Ascending aorta (tissue), 2 donors: ENCODE measurements around the gene SRRT. TPM values are rescaled to one million over a fixed set of nuclear protein-coding genes. Genes with fewer than 3 reads are reported as not detected.

ENCODE experiments used
- DNase-seq, 2 donors: peaks; one replicate each; pipeline ENCODE4 v3.0.0-alpha.2; 2019; ENCODE audit warnings: low spot score in 2 of 2
- H3K27ac ChIP-seq, 2 donors: fragments of 200-600 bp; sonication (generic); one replicate each; pipeline ENCODE4 v1.5.1; 2016 to 2017; ENCODE audit warnings: mild to moderate bottlenecking in 1 of 2
- H3K27me3 ChIP-seq: fragments of 200-600 bp; sonication (generic); one replicate; pipeline ENCODE4 v1.5.1; 2017
- H3K36me3 ChIP-seq, 2 donors: fragments of 200-600 bp; sonication (generic); one replicate each; pipeline ENCODE4 v1.5.1; 2016
- H3K4me1 ChIP-seq, 2 donors: fragments of 200-600 bp; sonication (generic); one replicate each; pipeline ENCODE4 v1.5.1; 2016 to 2017; ENCODE audit warnings: mild to moderate bottlenecking in 1 of 2
- H3K4me3 ChIP-seq, 2 donors: fragments of 200-600 bp; sonication (generic); one replicate each; pipeline ENCODE4 v1.5.1; 2016 to 2017; ENCODE audit warnings: mild to moderate bottlenecking in 1 of 2
- H3K9me3 ChIP-seq, 2 donors: fragments of 200-600 bp; sonication (generic); one replicate each; pipeline ENCODE4 v1.5.1; 2016
- intact Hi-C: fragments of 100-400 bp; cut with DNase I; formaldehyde crosslinking; loops from one replicate; pipeline ENCODE4 v1.15.1; 2023
- total RNA-seq: library from RNA; depleted of rRNA; stranded (reverse); fragments of >200 nt; gene quantifications from one replicate; pipeline ENCODE4 v1.1.0, GENCODE V29; 2016
- TF ChIP-seq, protein P1 (sequence below), 3 experiments: fragments of 200-600 bp in 2 of 3; fragments of 450-650 bp in 1 of 3; sonication (generic) in 2 of 3; IDR thresholded peaks; one replicate each; pipeline ENCODE4 v1.5.1; 2016 to 2019; ENCODE audit warnings: antibody characterized with exemption in 3 of 3, mild to moderate bottlenecking in 1 of 3, moderate library complexity in 1 of 3

SRRT gene
- total RNA-seq, 1 donor from 2014 or later = 89.2 TPM

DNA sequence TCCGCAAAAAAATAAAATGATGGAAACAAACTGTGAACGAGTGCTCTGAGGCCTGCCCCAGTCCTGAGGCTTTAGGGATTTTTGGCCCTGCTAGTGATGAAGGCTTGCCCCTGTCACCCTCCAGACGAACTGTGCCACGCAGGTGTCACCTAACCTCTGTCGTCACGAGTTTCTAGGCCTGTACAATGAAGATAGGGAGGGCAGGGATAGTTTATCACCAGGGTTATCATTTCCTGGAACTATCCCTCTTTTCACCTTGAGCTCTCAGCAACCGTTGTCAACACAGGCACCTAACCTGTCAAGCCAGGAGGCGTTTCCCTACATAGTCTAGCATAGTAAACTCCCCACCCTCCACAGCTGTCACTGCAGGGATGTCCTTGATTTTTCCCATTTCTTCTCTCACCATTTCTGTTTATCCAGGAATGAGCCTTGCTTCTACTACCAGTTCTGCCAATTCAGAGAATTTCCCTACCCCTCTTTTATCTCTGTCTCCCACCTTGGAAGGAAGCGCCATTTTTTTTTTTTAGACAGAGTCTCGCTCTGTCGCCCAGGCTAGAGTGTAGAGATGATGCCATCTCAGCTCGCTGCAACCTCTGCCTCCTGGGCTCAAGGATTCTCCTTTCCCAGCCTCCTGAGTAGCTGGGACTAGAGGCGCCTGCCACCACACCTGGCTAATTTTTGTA lies 23.0 kb downstream of the SRRT start:
- intact Hi-C loops = loop anchor here (1.0 to 5.0 kb wide), 2 partner anchors 161 to 179 kb away; no protein-coding TSS in a partner anchor
- Histone ChIP-seq H3K27ac (no peak overlapping the region), H3K4me3 (no peak overlapping the region), H3K9me3 (no peaks in the 10 kb centered on the region), H3K27me3 (peaks cover 14% of the 10 kb centered on the region), H3K36me3 (no peaks in the 10 kb centered on the region), H3K4me1 (peaks cover 6 to 14% of the 10 kb centered on the region in 2 donors)
- DNase-seq = no peak
- TF ChIP-seq, protein P1, sequence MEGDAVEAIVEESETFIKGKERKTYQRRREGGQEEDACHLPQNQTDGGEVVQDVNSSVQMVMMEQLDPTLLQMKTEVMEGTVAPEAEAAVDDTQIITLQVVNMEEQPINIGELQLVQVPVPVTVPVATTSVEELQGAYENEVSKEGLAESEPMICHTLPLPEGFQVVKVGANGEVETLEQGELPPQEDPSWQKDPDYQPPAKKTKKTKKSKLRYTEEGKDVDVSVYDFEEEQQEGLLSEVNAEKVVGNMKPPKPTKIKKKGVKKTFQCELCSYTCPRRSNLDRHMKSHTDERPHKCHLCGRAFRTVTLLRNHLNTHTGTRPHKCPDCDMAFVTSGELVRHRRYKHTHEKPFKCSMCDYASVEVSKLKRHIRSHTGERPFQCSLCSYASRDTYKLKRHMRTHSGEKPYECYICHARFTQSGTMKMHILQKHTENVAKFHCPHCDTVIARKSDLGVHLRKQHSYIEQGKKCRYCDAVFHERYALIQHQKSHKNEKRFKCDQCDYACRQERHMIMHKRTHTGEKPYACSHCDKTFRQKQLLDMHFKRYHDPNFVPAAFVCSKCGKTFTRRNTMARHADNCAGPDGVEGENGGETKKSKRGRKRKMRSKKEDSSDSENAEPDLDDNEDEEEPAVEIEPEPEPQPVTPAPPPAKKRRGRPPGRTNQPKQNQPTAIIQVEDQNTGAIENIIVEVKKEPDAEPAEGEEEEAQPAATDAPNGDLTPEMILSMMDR (IDR thresholded peaks at IDR 0.05) = no peak

DNA sequence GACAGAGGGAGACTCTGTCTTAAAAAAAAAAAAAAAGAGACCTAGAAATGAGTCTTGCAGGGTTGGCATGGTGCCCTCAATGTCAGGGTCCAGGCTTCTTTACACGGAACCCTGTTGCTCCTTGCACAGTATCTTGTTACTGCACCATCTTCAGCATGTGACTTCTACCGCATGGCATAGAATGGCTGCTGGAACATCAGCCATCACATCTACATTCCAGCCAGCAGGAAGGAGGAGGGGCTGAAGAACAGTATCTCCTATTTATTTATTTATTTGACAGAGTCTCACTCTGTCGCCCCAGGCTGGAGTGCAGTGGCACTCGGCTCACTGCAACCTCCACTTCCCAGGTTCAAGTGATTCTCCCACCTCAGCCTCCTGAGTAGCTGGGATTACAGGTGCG lies 24.5 kb downstream of the SRRT start:
- Histone ChIP-seq H3K4me3 (no peak overlapping the region), H3K27ac (no peak overlapping the region), H3K4me1 (peaks cover 6 to 14% of the 10 kb centered on the region in 2 donors), H3K27me3 (peaks cover 14% of the 10 kb centered on the region), H3K9me3 (no peaks in the 10 kb centered on the region), H3K36me3 (no peaks in the 10 kb centered on the region)
- DNase-seq = no peak
- TF ChIP-seq, protein P1 (IDR thresholded peaks at IDR 0.05) = no peak
- intact Hi-C loops = loop anchor here (5.0 kb wide), 1 partner anchor 178 kb away; no protein-coding TSS in a partner anchor

DNA sequence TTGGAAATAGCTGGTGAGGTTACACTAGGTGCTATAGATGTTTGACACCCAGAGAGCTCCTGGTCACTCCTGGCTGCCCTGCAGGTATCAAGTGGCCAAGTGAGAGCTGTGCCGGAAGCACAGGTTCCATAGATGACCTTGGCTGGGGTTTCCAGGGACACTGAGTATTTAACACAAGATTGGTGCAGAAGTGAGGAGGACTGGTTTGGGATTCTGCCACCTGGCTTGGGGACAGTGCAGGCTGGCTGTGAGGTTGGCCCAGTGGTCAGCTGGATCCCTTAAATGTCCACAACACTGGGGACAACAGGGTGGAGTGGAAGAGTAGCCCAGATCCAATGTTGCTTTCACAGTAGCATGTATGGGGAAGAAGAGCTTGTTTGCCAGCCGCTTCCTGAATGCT lies 26.1 kb downstream of the SRRT start:
- TF ChIP-seq, protein P1 (IDR thresholded peaks at IDR 0.05) = no peak
- no peak overlapping the region for H3K27ac ChIP-seq
- H3K27me3 ChIP-seq = peaks cover 7% of the 10 kb centered on the region
- DNase-seq = no peak
- intact Hi-C loops = no loop called here
- no peak overlapping the region for H3K4me3 ChIP-seq
- no peaks in the 10 kb centered on the region for H3K36me3 ChIP-seq
- H3K4me1 ChIP-seq = peaks cover 0 to 4% of the 10 kb centered on the region in 2 donors
- H3K9me3 ChIP-seq = no peaks in the 10 kb centered on the region

DNA sequence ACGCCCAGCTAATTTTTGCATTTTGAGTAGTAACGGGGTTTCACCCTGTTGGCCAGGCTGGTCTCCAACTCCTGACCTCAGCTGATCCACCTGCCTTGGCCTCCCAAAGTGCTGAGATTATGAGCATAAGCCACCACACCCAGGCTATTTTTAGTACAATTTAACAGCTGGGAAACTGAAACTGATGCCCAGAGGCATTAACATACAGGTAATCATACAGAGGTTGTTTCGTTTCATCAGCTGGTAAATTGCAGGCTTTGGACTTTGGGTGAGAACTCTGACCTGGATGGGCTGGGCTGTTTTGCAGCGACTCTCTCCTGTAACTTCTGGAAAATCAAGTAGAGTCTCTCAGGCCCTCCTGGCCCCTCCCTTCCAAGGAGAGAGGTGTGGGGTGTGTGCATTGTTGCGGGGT lies 27.0 kb downstream of the SRRT start:
- Histone ChIP-seq H3K4me3 (no peak overlapping the region), H3K27me3 (no peaks in the 10 kb centered on the region), H3K4me1 (no peaks in the 10 kb centered on the region), H3K9me3 (no peaks in the 10 kb centered on the region), H3K36me3 (no peaks in the 10 kb centered on the region), H3K27ac (no peak overlapping the region)
- intact Hi-C loops = no loop called here
- TF ChIP-seq, protein P1 (IDR thresholded peaks at IDR 0.05) = no peak
- DNase-seq = no peak

DNA sequence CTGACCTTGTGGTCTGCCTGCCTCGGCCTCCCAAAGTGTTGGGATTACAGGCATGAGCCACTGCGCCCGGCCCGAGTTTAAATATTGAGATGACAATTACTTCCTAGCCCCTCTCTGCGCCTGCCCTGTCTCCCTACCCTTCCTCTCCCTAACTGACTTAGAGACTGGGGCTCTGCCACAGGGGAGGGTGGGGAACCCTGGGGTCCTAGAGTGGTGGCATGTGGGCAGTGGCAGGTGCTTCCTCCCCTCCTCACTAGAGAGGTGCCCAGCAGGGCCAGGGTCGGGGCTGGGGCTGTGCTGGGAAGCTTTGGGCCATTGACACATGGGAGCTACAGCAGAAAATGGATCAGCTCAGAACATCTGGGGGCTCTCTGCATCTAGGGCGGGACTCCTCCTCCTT lies 27.7 kb downstream of the SRRT start:
- Histone ChIP-seq H3K4me1 (no peaks in the 10 kb centered on the region), H3K27ac (no peak overlapping the region), H3K4me3 (no peak overlapping the region), H3K27me3 (no peaks in the 10 kb centered on the region), H3K9me3 (no peaks in the 10 kb centered on the region), H3K36me3 (no peaks in the 10 kb centered on the region)
- DNase-seq = no peak
- TF ChIP-seq, protein P1 (IDR thresholded peaks at IDR 0.05) = no peak
- intact Hi-C loops = no loop called here
